Measurements from ENCODE around the gene NDST4. TPM values are rescaled to one million over a fixed set of nuclear protein-coding genes. Genes with fewer than 3 reads are reported as not detected.
"Not testable (repeated sequence)": the region's sequence is repeated elsewhere in the genome, so short reads cannot be mapped to it uniquely, and the experiment has no call there.

Gene NDST4
- total and polyA plus RNA-seq, 2 donors: 0.04 to 1.0 TPM

- Histone ChIP-seq H3K27ac (ENCODE audit: low read depth) (no peak overlapping the region), H3K4me1 (ENCODE audit: insufficient read depth) (no peaks in the 10 kb centered on the region), H3K36me3 (ENCODE audit: insufficient read depth) (no peaks in the 10 kb centered on the region), H3K4me3 (ENCODE audit: low read depth, low read length) (no peak overlapping the region)
- no peak for DNase-seq (ENCODE audit: extremely low spot score)
These were observed 115.1 kb downstream of the NDST4 start for GRCh38 chr4:114998316-114998715.

DNA sequence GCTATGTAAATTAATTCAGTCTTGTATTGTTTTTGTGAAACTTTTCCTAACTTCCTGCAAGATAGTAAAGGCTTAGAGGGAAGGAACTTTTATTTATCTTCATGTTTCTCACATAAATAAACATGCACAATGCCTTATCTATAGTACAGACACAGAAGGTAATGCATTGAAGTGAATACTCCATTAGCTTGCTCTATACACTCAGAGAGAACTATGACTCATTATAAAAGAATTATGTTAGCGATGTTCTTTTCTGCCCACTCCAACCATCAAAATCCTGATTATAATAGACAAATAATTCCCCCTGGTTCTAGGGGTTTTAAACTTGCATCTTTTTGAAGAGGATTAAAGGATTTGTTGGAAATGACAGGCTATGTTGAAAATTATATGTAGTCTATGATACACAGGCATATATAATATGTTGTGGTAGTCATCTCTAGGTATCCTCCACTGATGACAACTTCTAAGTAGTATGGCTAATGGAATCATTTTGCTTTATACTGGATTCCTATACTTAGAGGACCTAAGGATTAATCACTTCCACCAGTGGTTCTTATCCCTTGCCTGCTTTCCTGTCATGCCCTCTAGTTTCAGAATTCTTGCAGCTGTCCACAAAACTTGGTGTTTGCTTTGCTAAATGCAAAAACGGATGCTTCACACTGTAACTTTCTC lies 115.7 kb downstream of the NDST4 start:
- DNase-seq (ENCODE audit: extremely low spot score): no peak
- Histone ChIP-seq H3K4me3 (ENCODE audit: low read depth, low read length) (no peak overlapping the region), H3K36me3 (ENCODE audit: insufficient read depth) (no peaks in the 10 kb centered on the region), H3K27ac (ENCODE audit: low read depth) (no peak overlapping the region), H3K4me1 (ENCODE audit: insufficient read depth) (no peaks in the 10 kb centered on the region)
- 39% methylated on average over 2 of the region's 2 CpGs for WGBS

GRCh38 chr4:114986133-114986532 lies 127.3 kb downstream of the NDST4 start:
- H3K27ac ChIP-seq (ENCODE audit: low read depth): no peak overlapping the region
- no peak overlapping the region for H3K4me3 ChIP-seq (ENCODE audit: low read depth, low read length)
- no peaks in the 10 kb centered on the region for H3K4me1 ChIP-seq (ENCODE audit: insufficient read depth)
- no peak for DNase-seq (ENCODE audit: extremely low spot score)
- WGBS: 66% methylated on average over 4 of the region's 4 CpGs
- H3K36me3 ChIP-seq (ENCODE audit: insufficient read depth): no peaks in the 10 kb centered on the region

GRCh38 chr4:114980932-114981708 lies 132.3 kb downstream of the NDST4 start:
- H3K36me3 ChIP-seq (ENCODE audit: insufficient read depth): no peaks in the 10 kb centered on the region
- H3K4me1 ChIP-seq (ENCODE audit: insufficient read depth): no peaks in the 10 kb centered on the region
- 70% methylated on average over 5 of the region's 5 CpGs for WGBS
- no peak overlapping the region for H3K27ac ChIP-seq (ENCODE audit: low read depth)
- no peak for DNase-seq (ENCODE audit: extremely low spot score)
- H3K4me3 ChIP-seq (ENCODE audit: low read depth, low read length): no peak overlapping the region

DNA sequence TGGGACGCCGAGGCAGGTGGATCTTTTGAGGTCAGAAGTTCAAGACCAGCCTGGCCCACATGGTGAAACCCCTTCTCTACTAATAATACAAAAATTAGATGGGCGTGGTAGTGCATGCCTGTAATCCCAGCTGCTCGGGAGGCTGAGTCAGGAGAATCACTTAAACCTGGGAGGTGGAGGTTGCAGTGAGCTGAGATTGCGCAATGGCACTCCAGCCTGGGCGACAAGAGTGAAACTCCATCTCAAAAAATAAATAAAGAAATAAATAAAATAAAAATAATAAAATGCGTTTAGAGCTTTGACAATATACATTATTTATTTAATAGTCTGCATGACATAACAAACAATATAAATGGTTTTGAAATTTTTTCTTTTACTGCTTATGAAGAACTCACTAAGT lies 133.0 kb downstream of the NDST4 start:
- DNase-seq (ENCODE audit: extremely low spot score); H3K27ac ChIP-seq (ENCODE audit: low read depth); H3K36me3 ChIP-seq (ENCODE audit: insufficient read depth); H3K4me3 ChIP-seq (ENCODE audit: low read depth, low read length); H3K4me1 ChIP-seq (ENCODE audit: insufficient read depth): not testable (repeated sequence)
- WGBS: 92% methylated on average over 7 of the region's 7 CpGs

- Histone ChIP-seq H3K4me3 (ENCODE audit: low read depth, low read length) (no peak overlapping the region), H3K4me1 (ENCODE audit: insufficient read depth) (no peaks in the 10 kb centered on the region), H3K36me3 (ENCODE audit: insufficient read depth) (no peaks in the 10 kb centered on the region), H3K27ac (ENCODE audit: low read depth) (no peak overlapping the region)
- DNase-seq (ENCODE audit: extremely low spot score): no peak
- 92% methylated on average over 1 of the region's 1 CpG for WGBS
These were observed 136.5 kb downstream of the NDST4 start for GRCh38 chr4:114976901-114977300.

GRCh38 chr4:114964026-114964425 lies 149.4 kb downstream of the NDST4 start:
- no peak for DNase-seq (ENCODE audit: extremely low spot score)
- Histone ChIP-seq H3K36me3 (ENCODE audit: insufficient read depth) (no peaks in the 10 kb centered on the region), H3K4me1 (ENCODE audit: insufficient read depth) (no peaks in the 10 kb centered on the region), H3K27ac (ENCODE audit: low read depth) (no peak overlapping the region), H3K4me3 (ENCODE audit: low read depth, low read length) (no peak overlapping the region)

GRCh38 chr4:114945616-114946015 lies 167.8 kb downstream of the NDST4 start:
- H3K27ac ChIP-seq (ENCODE audit: low read depth): no peak overlapping the region
- H3K4me1 ChIP-seq (ENCODE audit: insufficient read depth): no peaks in the 10 kb centered on the region
- H3K36me3 ChIP-seq (ENCODE audit: insufficient read depth): peaks cover 2% of the 10 kb centered on the region
- no peak for DNase-seq (ENCODE audit: extremely low spot score)
- no peak overlapping the region for H3K4me3 ChIP-seq (ENCODE audit: low read depth, low read length)
- WGBS: 97% methylated on average over 1 of the region's 1 CpG

DNA sequence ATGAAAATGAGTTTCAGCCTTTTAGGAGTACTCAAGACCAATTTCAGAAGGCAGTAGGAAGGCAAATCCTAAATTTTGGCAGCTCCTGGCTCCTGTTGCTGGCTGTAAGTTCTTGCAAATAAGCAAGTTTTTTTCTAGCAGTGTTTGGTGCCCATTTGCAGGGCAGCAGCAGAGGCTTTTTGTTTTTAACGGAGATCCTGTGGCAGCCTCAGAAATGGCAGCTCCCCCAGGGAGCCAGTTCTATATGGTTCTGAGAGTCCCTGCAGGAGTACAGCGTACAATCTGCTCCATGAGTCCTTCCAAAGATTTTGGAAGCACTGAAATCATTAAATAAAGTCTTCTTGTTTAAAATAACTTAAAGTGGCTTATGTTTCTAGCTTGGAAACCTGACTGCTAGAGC lies 171.9 kb downstream of the NDST4 start:
- Histone ChIP-seq H3K27ac (ENCODE audit: low read depth) (no peak overlapping the region), H3K36me3 (ENCODE audit: insufficient read depth) (peaks cover 2% of the 10 kb centered on the region), H3K4me3 (ENCODE audit: low read depth, low read length) (no peak overlapping the region), H3K4me1 (ENCODE audit: insufficient read depth) (no peaks in the 10 kb centered on the region)
- DNase-seq (ENCODE audit: extremely low spot score): no peak
- 69% methylated on average over 2 of the region's 2 CpGs for WGBS

- 96% methylated on average over 2 of the region's 2 CpGs for WGBS
- Histone ChIP-seq H3K4me1 (ENCODE audit: insufficient read depth) (no peaks in the 10 kb centered on the region), H3K36me3 (ENCODE audit: insufficient read depth) (no peaks in the 10 kb centered on the region), H3K4me3 (ENCODE audit: low read depth, low read length) (no peak overlapping the region), H3K27ac (ENCODE audit: low read depth) (no peak overlapping the region)
- DNase-seq (ENCODE audit: extremely low spot score): no peak
These were observed 185.5 kb downstream of the NDST4 start for GRCh38 chr4:114927881-114928280.

GRCh38 chr4:114926583-114926982 lies 186.8 kb downstream of the NDST4 start:
- no peaks in the 10 kb centered on the region for H3K36me3 ChIP-seq (ENCODE audit: insufficient read depth)
- H3K27ac ChIP-seq (ENCODE audit: low read depth): no peak overlapping the region
- H3K4me1 ChIP-seq (ENCODE audit: insufficient read depth): no peaks in the 10 kb centered on the region
- no peak for DNase-seq (ENCODE audit: extremely low spot score)
- no peak overlapping the region for H3K4me3 ChIP-seq (ENCODE audit: low read depth, low read length)

DNA sequence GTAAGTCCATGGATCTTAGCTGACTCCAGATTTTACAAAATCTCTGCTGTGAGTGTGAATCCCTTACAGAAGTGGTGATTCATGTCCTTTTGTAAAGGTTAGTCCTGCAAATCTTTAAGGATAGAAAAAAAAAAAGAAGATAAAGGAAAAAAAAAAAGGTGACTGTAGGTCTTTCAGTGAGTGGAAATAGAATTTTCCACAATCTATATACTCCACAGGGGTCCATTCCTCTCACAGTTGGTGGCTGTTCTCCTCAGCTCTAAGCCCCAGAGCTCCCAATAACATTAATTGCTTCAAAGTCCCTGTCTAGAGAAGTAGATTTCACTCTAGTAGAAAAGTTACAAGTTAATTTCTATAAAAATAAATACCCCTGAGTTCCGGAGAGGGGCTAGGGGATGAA lies 189.1 kb downstream of the NDST4 start:
- 52% methylated on average over 1 of the region's 1 CpG for WGBS
- H3K27ac ChIP-seq (ENCODE audit: low read depth): no peak overlapping the region
- H3K36me3 ChIP-seq (ENCODE audit: insufficient read depth): no peaks in the 10 kb centered on the region

DNA sequence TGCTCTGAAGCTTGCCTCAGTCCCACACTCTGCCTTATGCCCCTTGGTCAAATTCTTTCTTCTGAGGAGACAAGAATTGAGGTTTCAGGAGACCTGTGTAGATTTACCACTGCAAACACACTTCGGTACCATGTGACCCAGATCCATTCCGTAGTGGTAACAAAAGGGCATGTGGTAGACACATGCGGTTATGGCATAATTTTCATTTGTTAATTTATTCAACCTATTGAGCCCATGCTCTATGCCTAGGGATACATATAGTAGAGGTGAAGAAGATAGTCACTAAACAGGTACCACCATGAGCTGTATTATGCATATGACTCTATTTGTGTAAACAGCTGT lies 190.9 kb downstream of the NDST4 start:
- no peak overlapping the region for H3K4me3 ChIP-seq (ENCODE audit: low read depth, low read length)
- no peaks in the 10 kb centered on the region for H3K4me1 ChIP-seq (ENCODE audit: insufficient read depth)
- 95% methylated on average over 3 of the region's 3 CpGs for WGBS
- no peak for DNase-seq (ENCODE audit: extremely low spot score)
- no peak overlapping the region for H3K27ac ChIP-seq (ENCODE audit: low read depth)
- no peaks in the 10 kb centered on the region for H3K36me3 ChIP-seq (ENCODE audit: insufficient read depth)

More for the DNA sequence above, 189.1 kb downstream of the NDST4 start:
- no peak overlapping the region for H3K4me3 ChIP-seq (ENCODE audit: low read depth, low read length)
- no peak for DNase-seq (ENCODE audit: extremely low spot score)
- H3K4me1 ChIP-seq (ENCODE audit: insufficient read depth): no peaks in the 10 kb centered on the region

- DNase-seq (ENCODE audit: extremely low spot score): no peak
- WGBS: 75% methylated on average over 13 of the region's 13 CpGs
- no peaks in the 10 kb centered on the region for H3K36me3 ChIP-seq (ENCODE audit: insufficient read depth)
- no peak overlapping the region for H3K4me3 ChIP-seq (ENCODE audit: low read depth, low read length)
- no peak overlapping the region for H3K27ac ChIP-seq (ENCODE audit: low read depth)
- no peaks in the 10 kb centered on the region for H3K4me1 ChIP-seq (ENCODE audit: insufficient read depth)
These were observed 191.4 kb downstream of the NDST4 start for GRCh38 chr4:114921790-114922591.

All from urinary bladder (tissue), 4 donors.